Left lung (tissue), 10 donors: ENCODE measurements around the gene PPM1H. TPM values are rescaled to one million over a fixed set of nuclear protein-coding genes. Genes with fewer than 3 reads are reported as not detected.

Source experiments
- ATAC-seq: fragments of 200-7000 bp; cut with Tn5 transposase; one replicate; pipeline ENCODE4 v1.9.1; 2020; ENCODE audit warnings: moderate library complexity
- DNase-seq, 4 donors: peaks; one replicate each; pipeline ENCODE4 v3.0.0-alpha.2; 2013 to 2020
- H3K27ac ChIP-seq, 2 donors: fragments of 200-600 bp; sonication (generic) in 1 of 2; one replicate each; pipeline versions ENCODE4 v1.5.0 to v1.8.0; 2020 to 2021
- H3K27me3 ChIP-seq, 2 donors: fragments of 200-600 bp; sonication (generic) in 1 of 2; one replicate each; pipeline versions ENCODE4 v1.5.0 to v1.8.0; 2020 to 2021
- H3K36me3 ChIP-seq, 2 donors: fragments of 200-600 bp; sonication (generic) in 1 of 2; one replicate each; pipeline versions ENCODE4 v1.5.0 to v1.8.0; 2020 to 2021
- H3K4me1 ChIP-seq, 2 donors: fragments of 200-600 bp; one replicate each; pipeline ENCODE4 v1.8.0; 2021
- H3K4me3 ChIP-seq, 2 donors: fragments of 200-600 bp; sonication (generic) in 1 of 2; one replicate each; pipeline versions ENCODE4 v1.5.0 to v1.8.0; 2020 to 2021; ENCODE audit warnings: mild to moderate bottlenecking in 1 of 2
- H3K9me3 ChIP-seq, 2 donors: fragments of 200-600 bp; sonication (generic) in 1 of 2; one replicate each; pipeline versions ENCODE4 v1.5.0 to v1.8.0; 2020 to 2021
- intact Hi-C, 2 donors: fragments of 100-400 bp; cut with DNase I; formaldehyde crosslinking; loops; one replicate each; pipeline versions ENCODE4 v1.11.2 to v1.14.2; 2022
- polyA plus RNA-seq, 6 donors: library from polyadenylated mRNA; unstranded; fragments of 120-200 nt; gene quantifications; one replicate each; pipeline ENCODE4 v1.2.1, GENCODE V29; 2013; ENCODE audit not compliant: insufficient read length in 6 of 6
- total RNA-seq, 2 donors: library from RNA; stranded (reverse); fragmentation: NEBNext Ultra II Directional; extraction: Animal tissue kit (Norgen Biotek cat#: 25700); gene quantifications; one replicate each; pipeline ENCODE4 v1.2.1, GENCODE V29; 2021
- TF ChIP-seq, protein P1 (sequence below), 2 donors: fragments of 200-600 bp; sonication (generic) in 1 of 2; IDR thresholded peaks; one replicate each; pipeline versions ENCODE4 v1.5.0 to v1.8.0; 2021; ENCODE audit warnings: antibody characterized with exemption in 2 of 2
- donor health status: DM: no; HTN: yes; CAD: no.
- donor health status: DM: no; HTN: no; CAD: no.

The PPM1H gene
- total and polyA plus RNA-seq, 8 donors, result 5.9 to 12.7 (median 10.6) TPM

DNA sequence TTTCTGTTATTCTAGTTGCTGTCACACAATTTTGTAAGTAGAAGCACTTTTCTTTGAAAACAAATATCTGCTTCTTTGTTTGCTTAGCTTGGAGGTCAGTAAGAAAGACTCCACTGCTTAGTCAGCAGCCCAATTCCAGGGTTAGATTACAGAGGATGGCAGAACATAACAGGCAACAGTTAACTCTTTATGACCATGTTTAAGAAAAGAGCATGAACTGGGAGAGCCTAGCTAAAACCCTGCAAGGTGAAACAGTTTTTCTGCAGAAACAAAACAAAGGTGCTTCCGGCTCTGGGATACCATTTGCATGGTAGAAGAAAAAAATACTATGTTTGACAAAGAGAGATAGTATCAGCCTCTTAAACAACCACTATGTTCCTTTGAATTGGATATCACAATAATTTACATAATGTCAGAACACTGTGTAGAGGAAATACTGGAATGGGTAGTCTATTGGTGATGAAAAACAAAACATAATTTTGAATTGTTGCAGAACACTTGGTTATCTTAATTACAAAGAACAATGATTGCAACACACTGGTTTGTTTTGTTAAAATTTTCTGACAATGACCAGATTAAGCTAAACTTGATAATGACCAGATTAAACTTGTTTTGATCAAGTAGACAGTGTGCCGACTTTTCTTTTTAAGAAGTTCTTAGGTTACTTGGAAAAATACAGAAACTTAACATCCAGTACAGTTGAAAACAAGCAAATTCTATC is 22.4 kb upstream of the PPM1H start:
- no peak for ATAC-seq
- no peak for DNase-seq
- no peaks in the 10 kb centered on the region for H3K36me3 ChIP-seq
- no peaks in the 10 kb centered on the region for H3K27me3 ChIP-seq
- no peak overlapping the region for H3K27ac ChIP-seq
- TF ChIP-seq, protein P1, sequence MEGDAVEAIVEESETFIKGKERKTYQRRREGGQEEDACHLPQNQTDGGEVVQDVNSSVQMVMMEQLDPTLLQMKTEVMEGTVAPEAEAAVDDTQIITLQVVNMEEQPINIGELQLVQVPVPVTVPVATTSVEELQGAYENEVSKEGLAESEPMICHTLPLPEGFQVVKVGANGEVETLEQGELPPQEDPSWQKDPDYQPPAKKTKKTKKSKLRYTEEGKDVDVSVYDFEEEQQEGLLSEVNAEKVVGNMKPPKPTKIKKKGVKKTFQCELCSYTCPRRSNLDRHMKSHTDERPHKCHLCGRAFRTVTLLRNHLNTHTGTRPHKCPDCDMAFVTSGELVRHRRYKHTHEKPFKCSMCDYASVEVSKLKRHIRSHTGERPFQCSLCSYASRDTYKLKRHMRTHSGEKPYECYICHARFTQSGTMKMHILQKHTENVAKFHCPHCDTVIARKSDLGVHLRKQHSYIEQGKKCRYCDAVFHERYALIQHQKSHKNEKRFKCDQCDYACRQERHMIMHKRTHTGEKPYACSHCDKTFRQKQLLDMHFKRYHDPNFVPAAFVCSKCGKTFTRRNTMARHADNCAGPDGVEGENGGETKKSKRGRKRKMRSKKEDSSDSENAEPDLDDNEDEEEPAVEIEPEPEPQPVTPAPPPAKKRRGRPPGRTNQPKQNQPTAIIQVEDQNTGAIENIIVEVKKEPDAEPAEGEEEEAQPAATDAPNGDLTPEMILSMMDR (IDR thresholded peaks at IDR 0.05), result no peak
- intact Hi-C loops, result no loop called here
- H3K4me1 ChIP-seq, result no peaks in the 10 kb centered on the region
- no peak overlapping the region for H3K4me3 ChIP-seq
- no peaks in the 10 kb centered on the region for H3K9me3 ChIP-seq

DNA sequence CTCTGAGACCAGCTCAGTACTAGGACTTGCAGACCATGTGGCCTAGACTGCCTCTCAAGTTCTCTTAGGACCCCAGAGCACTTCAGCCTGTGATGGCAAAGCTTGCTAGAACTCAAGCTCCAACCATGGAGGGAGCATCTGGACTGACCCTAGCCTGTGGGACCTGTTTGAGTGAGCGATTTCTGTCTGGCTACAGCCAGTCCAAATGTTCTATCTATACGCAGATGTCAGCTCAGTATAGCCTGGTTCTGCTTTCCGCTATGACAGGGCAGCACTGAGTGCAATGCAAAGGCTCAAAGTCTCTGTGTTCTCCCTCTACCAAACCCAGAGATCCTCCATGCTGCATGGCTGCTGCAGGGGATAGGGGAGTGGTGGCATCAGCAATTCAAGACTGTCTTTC is 20.7 kb upstream of the PPM1H start:
- Histone ChIP-seq H3K4me1 (no peaks in the 10 kb centered on the region), H3K4me3 (no peak overlapping the region), H3K36me3 (no peaks in the 10 kb centered on the region), H3K27me3 (no peaks in the 10 kb centered on the region), H3K27ac (no peak overlapping the region), H3K9me3 (no peaks in the 10 kb centered on the region)
- DNase-seq, result no peak
- TF ChIP-seq, protein P1 (IDR thresholded peaks at IDR 0.05), result no peak
- ATAC-seq, result no peak
- intact Hi-C loops, result no loop called here

DNA sequence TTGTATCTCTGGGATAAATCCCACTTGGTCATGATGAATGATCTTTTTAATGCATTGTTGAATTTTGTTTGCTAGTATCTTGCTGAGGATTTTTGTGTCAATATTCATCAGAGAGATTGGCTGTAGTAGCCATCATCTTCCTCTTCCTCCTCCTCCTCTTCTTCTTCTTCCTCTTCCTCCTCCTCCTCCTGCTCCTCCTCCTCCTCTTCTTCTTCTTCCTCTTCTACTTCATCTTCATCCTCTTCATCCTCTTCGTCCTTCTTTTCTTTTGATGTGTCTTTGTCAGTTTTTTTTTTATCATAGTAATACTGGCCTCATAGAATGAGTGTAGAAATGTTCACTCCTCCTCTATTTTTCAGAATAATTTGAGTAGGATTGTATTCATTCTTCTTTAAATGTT is 15.4 kb upstream of the PPM1H start:
- no peaks in the 10 kb centered on the region for H3K36me3 ChIP-seq
- no peaks in the 10 kb centered on the region for H3K9me3 ChIP-seq
- H3K27ac ChIP-seq, result no peak overlapping the region
- TF ChIP-seq, protein P1 (IDR thresholded peaks at IDR 0.05), result no peak
- no peaks in the 10 kb centered on the region for H3K27me3 ChIP-seq
- ATAC-seq, result no peak
- no peaks in the 10 kb centered on the region for H3K4me1 ChIP-seq
- intact Hi-C loops, result no loop called here
- DNase-seq, result no peak
- no peak overlapping the region for H3K4me3 ChIP-seq

DNA sequence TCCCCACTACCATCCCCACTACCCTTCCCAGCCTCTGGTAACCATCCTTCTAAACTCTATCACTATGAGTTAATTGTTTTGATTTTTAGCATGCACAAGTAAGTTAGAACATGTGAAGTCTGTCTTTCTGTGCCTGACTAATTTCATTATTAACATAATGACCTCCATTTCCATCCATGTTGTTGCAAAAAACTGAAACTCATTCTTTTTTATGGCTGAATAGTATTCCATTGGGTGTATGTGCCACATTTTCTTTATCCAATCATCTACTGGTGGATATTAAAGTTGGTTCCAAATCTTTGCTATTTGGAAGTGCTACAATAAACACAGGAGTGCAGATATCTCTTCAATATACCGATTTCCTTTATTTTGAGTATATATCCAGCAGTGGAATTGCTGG is 13.2 kb upstream of the PPM1H start:
- Histone ChIP-seq H3K36me3 (no peaks in the 10 kb centered on the region), H3K9me3 (no peaks in the 10 kb centered on the region), H3K27ac (no peak overlapping the region), H3K4me3 (no peak overlapping the region), H3K4me1 (no peaks in the 10 kb centered on the region), H3K27me3 (no peaks in the 10 kb centered on the region)
- intact Hi-C loops, result no loop called here
- TF ChIP-seq, protein P1 (IDR thresholded peaks at IDR 0.05), result no peak
- ATAC-seq (no peak), DNase-seq (no peak)

DNA sequence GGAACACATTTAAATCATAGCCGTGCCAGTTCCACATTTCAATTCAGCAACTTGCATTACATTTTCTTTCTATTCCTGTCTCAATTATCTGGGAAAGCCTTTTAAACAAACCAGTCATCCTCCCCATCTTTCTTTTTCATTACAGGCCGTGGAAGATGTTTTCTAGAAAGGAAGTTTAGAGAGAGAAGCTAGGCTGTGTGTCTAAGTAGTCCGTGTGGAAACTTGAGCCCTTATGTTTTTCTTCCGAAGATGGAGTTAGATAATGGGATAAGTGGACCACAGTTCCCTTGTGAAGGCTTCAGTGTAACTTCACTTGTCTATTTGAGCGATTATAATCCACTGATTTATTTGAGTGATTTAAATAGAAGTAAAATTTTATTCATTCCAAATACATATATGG is 12.4 kb upstream of the PPM1H start:
- DNase-seq, result no peak
- intact Hi-C loops, result no loop called here
- H3K36me3 ChIP-seq, result no peaks in the 10 kb centered on the region
- no peaks in the 10 kb centered on the region for H3K4me1 ChIP-seq
- H3K27ac ChIP-seq, result no peak overlapping the region
- ATAC-seq, result no peak
- TF ChIP-seq, protein P1 (IDR thresholded peaks at IDR 0.05), result no peak
- no peaks in the 10 kb centered on the region for H3K9me3 ChIP-seq
- no peaks in the 10 kb centered on the region for H3K27me3 ChIP-seq
- no peak overlapping the region for H3K4me3 ChIP-seq
